ENCODE measurements around the gene PCP4.

PCP4 gene

GRCh38 chr21:39923476-39923875 is 56.2 kb downstream of the PCP4 start:
- DNase-seq (ENCODE audit: low spot score), result no peak

- no peak for DNase-seq (ENCODE audit: low spot score)
These were observed 57.5 kb downstream of the PCP4 start for GRCh38 chr21:39924577-39925308.

DNA sequence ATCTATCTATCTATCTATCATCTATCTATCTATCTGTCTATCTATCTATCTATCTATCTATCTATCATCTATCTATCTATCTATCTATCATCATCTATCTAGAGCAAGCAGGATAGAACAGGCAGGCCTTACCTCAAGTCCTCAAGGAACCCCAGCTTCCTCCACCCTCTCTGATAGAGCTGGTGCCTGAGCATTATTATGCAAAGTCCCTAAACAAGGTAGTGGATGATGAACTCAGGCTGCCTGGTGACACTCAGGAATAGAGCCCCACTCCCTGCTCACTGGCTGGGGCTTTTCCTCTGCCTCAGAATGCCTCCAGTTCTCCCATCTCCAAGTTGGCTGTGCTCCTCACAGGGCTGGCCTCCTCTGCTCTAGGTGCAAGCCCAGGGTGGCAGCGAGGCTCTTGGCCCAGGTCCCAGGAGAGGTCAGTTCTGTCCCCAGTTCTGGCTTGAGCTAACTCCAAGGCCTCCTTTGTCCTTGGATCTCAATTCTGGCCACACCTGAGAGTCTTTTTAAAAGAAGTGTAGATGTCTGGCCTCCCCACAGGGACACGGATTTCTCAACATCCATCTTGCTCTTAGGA is 60.2 kb downstream of the PCP4 start:
- DNase-seq (ENCODE audit: low spot score), result no peak

GRCh38 chr21:39932335-39932734 is 65.1 kb downstream of the PCP4 start:
- DNase-seq (ENCODE audit: low spot score), result no peak

GRCh38 chr21:39934895-39935294 is 67.7 kb downstream of the PCP4 start:
- no peak for DNase-seq (ENCODE audit: low spot score)

GRCh38 chr21:39935716-39936115 is 68.5 kb downstream of the PCP4 start:
- no peak for DNase-seq (ENCODE audit: low spot score)

GRCh38 chr21:39938086-39938625 is 70.9 kb downstream of the PCP4 start:
- DNase-seq (ENCODE audit: low spot score), result no peak

GRCh38 chr21:39946199-39946598 is 79.0 kb downstream of the PCP4 start:
- no peak for DNase-seq (ENCODE audit: low spot score)

DNA sequence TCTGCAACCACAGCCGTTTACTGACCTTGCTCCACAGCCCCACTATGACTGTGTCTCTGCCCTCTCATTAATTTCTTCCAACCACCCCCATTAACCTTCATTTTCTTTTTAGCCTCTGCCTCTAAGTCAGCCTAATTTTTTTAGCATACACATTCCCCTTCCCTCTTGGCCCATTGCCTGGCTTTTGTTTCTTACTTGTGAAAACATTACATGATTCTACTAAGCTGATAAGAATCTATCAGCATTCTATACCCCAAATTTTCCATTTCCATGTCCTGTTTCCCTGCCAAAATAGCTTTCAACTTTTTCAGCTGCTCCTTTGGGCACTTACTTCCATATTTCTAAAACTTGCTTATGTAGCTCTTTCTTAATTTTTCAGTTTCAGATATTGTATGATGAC is 79.8 kb downstream of the PCP4 start:
- no peak for DNase-seq (ENCODE audit: low spot score)

DNA sequence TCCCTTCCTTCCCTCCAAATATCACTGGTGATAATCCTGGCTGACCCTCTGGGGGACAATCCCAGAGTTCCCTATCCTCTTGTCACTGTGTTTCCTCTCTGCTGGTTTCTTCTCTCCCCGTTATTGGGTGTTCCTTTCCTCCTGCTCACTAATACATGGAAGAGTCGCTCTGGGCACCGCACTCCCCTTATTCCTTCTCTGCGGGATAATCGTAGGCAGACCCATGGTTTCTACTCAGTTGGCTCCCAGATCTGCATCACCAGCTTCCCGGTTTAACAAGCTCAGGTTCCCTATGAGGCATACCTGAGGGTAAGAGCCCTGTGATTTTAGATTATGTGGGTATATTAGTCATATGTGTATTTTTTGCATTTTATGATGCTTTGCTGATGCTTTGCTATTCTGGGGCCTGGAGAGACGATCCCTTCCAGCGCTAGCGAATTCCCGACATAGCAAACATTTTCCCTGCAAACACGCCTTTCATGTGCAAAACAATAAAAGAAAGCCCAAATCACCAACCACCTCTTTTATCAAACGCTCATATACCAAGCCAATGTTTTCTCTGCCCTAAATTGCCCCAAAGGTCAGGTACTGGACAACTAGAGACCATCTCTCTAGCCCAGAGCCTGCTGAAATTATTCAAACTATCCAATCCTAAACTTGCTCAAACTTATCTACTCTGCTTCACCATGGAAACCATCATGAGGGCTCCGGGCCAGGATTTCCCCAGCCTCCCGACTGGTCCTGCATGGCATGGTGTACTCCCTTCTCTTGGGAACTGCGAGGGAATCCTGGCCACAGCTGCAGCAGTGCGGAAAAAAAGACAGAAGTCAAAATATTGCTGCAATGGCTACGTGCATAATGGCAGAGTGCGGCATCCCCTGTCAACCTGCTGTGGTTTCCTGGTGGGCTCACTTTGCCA is 84.2 kb downstream of the PCP4 start:
- DNase-seq (ENCODE audit: low spot score), result no peak

DNA sequence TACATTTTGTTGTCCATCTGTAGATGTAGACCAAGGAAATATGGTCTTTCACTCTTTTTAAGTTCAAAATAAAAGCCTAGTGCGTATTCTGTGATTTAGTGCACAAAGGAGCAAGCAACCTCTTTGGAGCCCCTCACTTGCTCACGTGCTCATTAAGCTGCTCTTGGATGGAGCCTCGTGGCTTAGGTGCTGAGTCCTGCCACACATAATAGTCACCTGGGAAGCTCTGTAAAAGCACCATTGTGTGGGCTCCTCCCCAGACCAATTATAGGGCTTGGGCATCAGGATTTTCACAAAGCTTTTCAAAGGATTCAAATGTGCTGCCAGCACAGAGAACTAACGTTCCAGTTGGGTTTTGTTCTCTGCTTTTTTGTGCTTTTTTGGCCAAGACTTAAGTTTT is 85.0 kb downstream of the PCP4 start:
- no peak for DNase-seq (ENCODE audit: low spot score)

DNA sequence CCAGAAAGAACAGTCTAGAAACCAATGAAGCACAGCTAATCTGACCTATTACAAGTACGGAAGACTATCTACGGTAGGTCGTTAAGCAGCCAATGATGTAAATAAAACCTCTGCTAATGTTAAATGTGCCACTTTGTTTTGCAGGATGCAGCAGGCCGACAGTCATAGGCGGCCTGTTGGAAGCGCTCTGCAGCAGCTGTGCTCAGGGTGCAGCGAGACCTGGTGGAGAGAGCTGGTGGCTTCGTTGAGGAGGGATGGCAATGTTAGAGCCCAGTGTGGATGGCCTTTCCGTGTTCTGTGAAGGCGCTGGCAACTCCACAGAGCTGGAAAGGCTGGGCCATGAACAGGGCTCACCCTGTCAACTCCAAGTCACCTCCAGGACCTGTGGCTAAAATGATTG is 87.3 kb downstream of the PCP4 start:
- DNase-seq (ENCODE audit: low spot score), result no peak

GRCh38 chr21:39955326-39955725 is 88.1 kb downstream of the PCP4 start:
- no peak for DNase-seq (ENCODE audit: low spot score)

- DNase-seq (ENCODE audit: low spot score), result no peak
These were observed 89.3 kb downstream of the PCP4 start for GRCh38 chr21:39956586-39956985.

DNA sequence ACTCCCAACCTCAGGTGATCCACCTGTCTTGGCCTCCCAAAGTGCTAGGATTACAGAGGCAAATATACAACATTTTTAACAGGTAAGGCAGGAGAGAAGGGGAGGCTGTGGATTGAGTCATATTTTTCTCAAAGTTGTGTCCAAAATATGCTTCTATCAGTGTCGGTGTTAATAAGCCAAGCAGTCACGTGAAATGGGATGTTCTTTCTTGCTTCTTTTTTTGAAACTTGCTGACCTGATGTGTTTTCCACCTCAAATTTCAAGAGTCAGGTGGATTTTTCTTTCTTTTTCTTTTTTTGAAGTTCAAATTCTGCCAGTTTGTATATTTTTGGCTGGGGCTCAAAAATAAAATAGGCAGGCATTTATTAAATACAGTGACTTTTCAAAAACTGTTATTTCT is 91.5 kb downstream of the PCP4 start:
- DNase-seq (ENCODE audit: low spot score), result no peak

GRCh38 chr21:39961251-39961650 is 94.0 kb downstream of the PCP4 start:
- DNase-seq (ENCODE audit: low spot score), result no peak

DNA sequence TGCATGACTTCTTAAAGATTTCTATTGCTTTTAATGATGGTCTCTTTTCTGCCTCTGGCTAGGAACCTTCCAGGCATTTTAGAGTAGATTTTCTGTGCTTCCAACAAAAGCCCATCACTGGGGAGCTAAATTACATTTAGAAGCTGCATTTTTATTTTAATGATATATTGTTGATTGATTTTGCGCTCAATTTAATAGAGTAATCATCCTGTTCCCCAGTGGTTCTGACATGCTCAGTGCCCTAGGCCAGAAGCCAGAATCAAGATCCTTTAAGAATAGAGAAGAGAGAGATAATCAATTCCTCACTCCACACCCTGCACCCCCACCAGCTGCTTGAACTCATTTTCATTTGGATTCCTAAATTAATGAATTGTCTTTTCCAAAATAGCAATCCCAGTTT is 97.8 kb downstream of the PCP4 start:
- DNase-seq (ENCODE audit: low spot score), result no peak

DNA sequence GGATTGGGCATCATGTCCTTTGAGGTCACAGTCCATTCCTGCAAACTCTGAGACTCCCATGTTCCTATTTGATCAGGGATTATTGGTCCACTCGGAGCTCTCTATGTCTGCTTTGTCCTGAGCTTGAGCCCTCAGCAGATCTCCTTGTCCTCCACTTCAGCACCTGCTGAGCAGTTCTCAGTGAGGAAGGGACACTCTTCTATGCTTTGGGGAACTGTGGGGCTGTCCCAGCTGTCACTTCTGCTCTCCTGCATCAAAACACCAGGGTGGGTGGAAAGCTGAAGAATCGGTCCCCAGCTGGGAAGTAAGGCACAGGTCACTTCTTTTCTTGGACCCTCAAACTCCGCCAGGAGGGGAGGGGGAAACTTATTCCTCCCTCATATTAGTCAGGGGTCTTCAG is 99.5 kb downstream of the PCP4 start:
- no peak for DNase-seq (ENCODE audit: low spot score)

- no peak for DNase-seq (ENCODE audit: low spot score)
These were observed 100.8 kb downstream of the PCP4 start for GRCh38 chr21:39968010-39968409.

- DNase-seq (ENCODE audit: low spot score), result no peak
These were observed 102.6 kb downstream of the PCP4 start for GRCh38 chr21:39969691-39970364.

DNA sequence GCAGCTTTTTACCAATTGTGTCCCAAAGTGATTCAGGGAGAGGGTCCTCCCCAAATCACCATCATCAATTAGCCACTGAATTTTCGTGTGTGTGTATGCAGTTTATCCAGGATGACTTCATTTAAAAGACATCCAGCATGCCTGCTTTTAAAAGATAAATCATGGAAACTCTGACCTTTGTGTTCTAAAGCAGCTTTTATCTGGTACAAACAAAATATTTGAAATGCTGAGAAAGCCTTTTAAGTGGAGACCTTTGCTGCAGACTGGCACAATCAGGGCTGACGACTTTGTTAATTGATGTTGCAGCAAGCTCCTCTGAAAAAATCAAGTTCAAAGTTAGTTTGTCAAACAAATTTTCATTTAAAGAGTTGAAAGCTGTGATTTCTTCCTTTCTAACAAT is 104.7 kb downstream of the PCP4 start:
- DNase-seq (ENCODE audit: low spot score), result no peak

- DNase-seq (ENCODE audit: low spot score), result no peak
These were observed 105.2 kb downstream of the PCP4 start for GRCh38 chr21:39972471-39972870.

All from activated CD4-positive, alpha-beta T cell treated with anti-CD3 and anti-CD28 coated beads, Interleukin-2, Interleukin-4, amounts not matched to agents 100 ng/mL and 50 ng/mL, durations not matched to agents 16 hours and 8 hours (primary cell).